GM12878 (cell line): ENCODE results near the gene NCKAP5L. TPM values are rescaled to one million over a fixed set of nuclear protein-coding genes. Genes with fewer than 3 reads are reported as not detected.

ENCODE experiments used
- ATAC-seq: fragments of 200-7000 bp; cut with Tn5 transposase; 3 replicates; pipeline ENCODE4 v1.9.1; 2020; ENCODE audit warnings: mild to moderate bottlenecking, moderate library complexity
- BruUV-seq: library from RNA; stranded (reverse); fragments of 400-500 nt; replicated peaks from 2 replicates; lab custom pipeline; 2021; lab: Mats Ljungman, UMichigan
- CTCF ChIA-PET: fragments of 300-600 bp; sonication (Branson Sonifier 250); formaldehyde crosslinking; extraction: SDS; loops from one replicate; lab custom pipeline; 2021; ENCODE audit warnings: inconsistent platforms; lab: Yijun Ruan, JAX
- POLR2A ChIA-PET: fragments of 350-600 bp; formaldehyde crosslinking; extraction: SDS; loops from one replicate; lab custom pipeline; 2021; ENCODE audit warnings: inconsistent platforms; lab: Charles Lee
- RAD21 ChIA-PET: fragments of 300-600 bp; sonication (Branson Sonifier 250); formaldehyde crosslinking; loops from one replicate; lab custom pipeline; 2023; ENCODE audit warnings: antibody characterized with exemption; ENCODE audit not compliant: unreplicated experiment; lab: Charles Lee
- SMC1A ChIA-PET: fragments of 300-600 bp; sonication (Branson Sonifier 250); formaldehyde crosslinking; loops from one replicate; lab custom pipeline; 2023; ENCODE audit not compliant: unreplicated experiment, uncharacterized antibody; lab: Charles Lee
- DNase-seq: peaks from one replicate; pipeline ENCODE4 v3.0.0-alpha.2; 2011; ENCODE audit warnings: low read depth, low spot score
- FAIRE-seq: peaks from 3 replicates; lab custom pipeline; 2011; peaks lifted over from hg19 to GRCh38; lab: Jason Lieb, UNC
- H2AFZ ChIP-seq: 2 replicates; pipeline ENCODE4 v1.6.0; 2011; ENCODE audit warnings: low read depth, low read length, control low read depth; ENCODE audit not compliant: control insufficient read depth
- H3K27ac ChIP-seq: 2 replicates; pipeline ENCODE4 v1.5.1; 2011; ENCODE audit warnings: control low read depth; ENCODE audit not compliant: control insufficient read depth, insufficient read depth
- H3K27me3 ChIP-seq, 2 experiments: replicated peaks in 1 of 2; 2 replicates each; pipeline versions ENCODE4 v1.6.0 to v1.6.1; 2011; ENCODE audit warnings: low read length in 1 of 2; ENCODE audit not compliant: control insufficient read depth in 2 of 2, insufficient read depth in 2 of 2
- H3K36me3 ChIP-seq, 2 experiments: 2 replicates each; pipeline ENCODE4 v1.5.1; 2011; ENCODE audit warnings: low read length in 1 of 2; ENCODE audit not compliant: control insufficient read depth in 2 of 2, insufficient read depth in 2 of 2
- H3K4me1 ChIP-seq: 2 replicates; pipeline ENCODE4 v1.6.1; 2011; ENCODE audit warnings: mild to moderate bottlenecking, low read length, moderate library complexity, mixed read lengths; ENCODE audit not compliant: control insufficient read depth, insufficient read depth
- H3K4me2 ChIP-seq: 2 replicates; pipeline ENCODE4 v1.6.0; 2011; ENCODE audit warnings: control low read depth; ENCODE audit not compliant: control insufficient read depth, insufficient read depth
- H3K4me3 ChIP-seq: fragments of 200-600 bp; sonication (generic); 2 replicates; pipeline ENCODE4 v1.5.1; 2016
- H3K79me2 ChIP-seq: 2 replicates; pipeline ENCODE4 v1.6.0; 2011; ENCODE audit warnings: low read length; ENCODE audit not compliant: control insufficient read depth, insufficient read depth
- H3K9ac ChIP-seq: 2 replicates; pipeline ENCODE4 v1.8.0; 2011; ENCODE audit warnings: low read length, control low read depth, mixed read lengths; ENCODE audit not compliant: control insufficient read depth, insufficient read depth
- H3K9me3 ChIP-seq: replicated peaks from 3 replicates; pipeline ENCODE4 v1.5.1; 2011; ENCODE audit warnings: mild to moderate bottlenecking, low read length; ENCODE audit not compliant: control insufficient read depth, insufficient read depth
- H4K20me1 ChIP-seq: 2 replicates; pipeline ENCODE4 v1.6.0; 2011; ENCODE audit not compliant: control insufficient read depth, insufficient read depth
- HCFC1 ChIP-seq: fragments of 150-350 bp; IDR thresholded peaks from 2 replicates; pipeline ENCODE4 v1.6.1; 2014; ENCODE audit warnings: low read length
- NFIC ChIP-seq: IDR thresholded peaks from 2 replicates; pipeline ENCODE4 v1.6.1; 2012; ENCODE audit warnings: low read depth, mild to moderate bottlenecking, inconsistent platforms, low read length, moderate library complexity
- POLR2A ChIP-seq: IDR thresholded peaks from 2 replicates; pipeline ENCODE4 v1.6.1; 2011; ENCODE audit warnings: low read depth, mild to moderate bottlenecking, low read length
- RB1 ChIP-seq: fragments of 450-650 bp; formaldehyde crosslinking; IDR thresholded peaks from 2 replicates; pipeline ENCODE4 v1.6.1; 2017; ENCODE audit warnings: mild to moderate bottlenecking, borderline replicate concordance
- RBBP5 ChIP-seq: fragments of 200-600 bp; sonication (generic); conservative IDR thresholded peaks from 2 replicates; pipeline ENCODE4 v1.6.1; 2016
- TCF7 ChIP-seq: IDR thresholded peaks from 2 replicates; pipeline ENCODE4 v1.6.1; 2014; ENCODE audit warnings: antibody characterized with exemption, borderline replicate concordance
- whole genome bisulfite sequencing: methylation state at CpG from one replicate; pipeline ENCODE4 v1.1.6; 2016; ENCODE audit warnings: low lambda C conversion rate; ENCODE audit not compliant: insufficient replicate concordance, insufficient coverage; ENCODE audit errors: missing lambda C conversion rate; 5-methylcytosine and 5-hydroxymethylcytosine counted together
- in situ Hi-C: fragments of 300-500 bp; cut with MboI; formaldehyde crosslinking; loops from 9 replicates; pipeline ENCODE4 v1.14.3; 2018; ENCODE audit warnings: mixed read lengths
- intact Hi-C: fragments of 100-400 bp; cut with micrococcal nuclease; formaldehyde crosslinking; loops from one replicate; pipeline ENCODE4 v1.14.2; 2022; ENCODE audit not compliant: unreplicated experiment
- polyA plus RNA-seq, 11 experiments: library from polyadenylated mRNA; depleted of rRNA in 4 of 11; unstranded in 6 of 11; stranded (reverse) in 5 of 11; fragments of >200 nt; fragmentation: Nextera tagmentation in 4 of 11; fragmentation: Illumina TruSeq in 1 of 11; extraction: Ambion mirVana in 4 of 11; extraction: Trizol in 1 of 11; gene quantifications; 1 replicate in 1 of 11; 2 replicates in 10 of 11; pipeline versions ENCODE4 v1.2.1 to v1.2.3, GENCODE V29; 2011 to 2016; ENCODE audit warnings: inconsistent platforms in 2 of 11, missing spikeins in 2 of 11, low read depth in 1 of 11
- total RNA-seq, 4 experiments: library from RNA; depleted of rRNA in 3 of 4; stranded (reverse); fragments of >200 nt in 3 of 4; fragmentation: Illumina TruSeq in 1 of 4; extraction: Trizol in 1 of 4; gene quantifications; 2 replicates each; pipeline versions ENCODE4 v1.2.1 to v1.2.3, GENCODE V29; 2013 to 2021
- TF ChIP-seq, protein P1 (sequence below): fragments of 450-650 bp; IDR thresholded peaks from 2 replicates; pipeline ENCODE4 v1.6.1; 2014; ENCODE audit warnings: mild to moderate bottlenecking
- TF ChIP-seq, protein P2 (sequence below): fragments of 450-650 bp; IDR thresholded peaks from 2 replicates; pipeline ENCODE4 v1.6.1; 2016; ENCODE audit warnings: mild to moderate bottlenecking
- TF ChIP-seq, protein P3 (sequence below): IDR thresholded peaks from 2 replicates; pipeline ENCODE4 v1.6.1; 2012; ENCODE audit warnings: low read depth, low read length, improper control_type of control experiment
- TF ChIP-seq, protein P4 (sequence below): fragments of 450-650 bp; conservative IDR thresholded peaks from 2 replicates; pipeline ENCODE4 v1.6.1; 2017; ENCODE audit warnings: mild to moderate bottlenecking, moderate library complexity
- TF ChIP-seq, protein P5 (sequence below): IDR thresholded peaks from 2 replicates; pipeline ENCODE4 v1.6.1; 2012; ENCODE audit warnings: low read depth, low read length, improper control_type of control experiment

NCKAP5L gene
- total and polyA plus RNA-seq, 10 of the 15 experiments (the other 5 are each of a cell fraction or from before 2014, with no cell fraction given) = 0.03 to 15.8 (median 4.4) TPM

DNA sequence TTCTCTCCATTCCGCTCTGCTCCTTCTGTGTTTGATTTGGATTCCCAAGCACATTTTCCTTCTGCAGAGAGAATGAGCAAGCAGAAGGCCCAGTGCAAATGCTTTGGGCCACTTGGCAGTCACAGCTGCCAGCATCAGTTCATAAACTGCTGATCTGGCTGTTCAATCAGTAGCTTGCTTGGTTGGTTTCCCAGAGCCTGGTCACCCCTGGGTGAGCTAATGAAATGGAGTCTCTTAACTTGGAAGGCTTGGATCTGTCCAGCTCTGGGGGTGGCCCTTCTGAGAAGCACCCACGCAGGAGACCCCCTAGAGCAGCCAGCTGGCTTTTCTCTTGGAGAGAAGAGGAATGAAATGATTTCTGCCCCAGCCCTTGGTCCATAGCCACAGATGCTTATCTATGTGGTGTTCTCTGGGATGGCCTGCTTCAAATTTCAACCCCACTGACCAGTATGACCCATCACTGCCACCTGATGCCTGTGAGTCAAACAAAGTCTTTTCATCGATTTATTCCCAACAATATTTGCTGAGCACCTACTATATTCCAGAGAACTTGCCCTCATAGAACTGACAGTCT, 45.2 kb upstream of the NCKAP5L start:
- BruUV-seq = no TSS peak
- ChIA-PET CTCF (no interaction called here), POLR2A (no interaction called here), SMC1A (no interaction called here)
- in situ Hi-C loops (no loop called here), intact Hi-C loops (no loop called here)
- DNase-seq (no peak), ATAC-seq (no peak), FAIRE-seq (no peak)
- Histone ChIP-seq H3K4me3 (no peak overlapping the region), H2AFZ (no peak overlapping the region), H3K9me3 (no peaks in the 10 kb centered on the region), H3K4me2 (no peak overlapping the region), H3K27ac (no peak overlapping the region), H3K27me3 (no peaks in the 10 kb centered on the region; a peak in 2 of 4 replicates), H4K20me1 (no peaks in the 10 kb centered on the region)
- WGBS = 6% methylated on average over 3 of the region's 3 CpGs
- no peak for TF ChIP-seq RBBP5
- TF ChIP-seq TCF7 = no peak
- TF ChIP-seq, protein P1, sequence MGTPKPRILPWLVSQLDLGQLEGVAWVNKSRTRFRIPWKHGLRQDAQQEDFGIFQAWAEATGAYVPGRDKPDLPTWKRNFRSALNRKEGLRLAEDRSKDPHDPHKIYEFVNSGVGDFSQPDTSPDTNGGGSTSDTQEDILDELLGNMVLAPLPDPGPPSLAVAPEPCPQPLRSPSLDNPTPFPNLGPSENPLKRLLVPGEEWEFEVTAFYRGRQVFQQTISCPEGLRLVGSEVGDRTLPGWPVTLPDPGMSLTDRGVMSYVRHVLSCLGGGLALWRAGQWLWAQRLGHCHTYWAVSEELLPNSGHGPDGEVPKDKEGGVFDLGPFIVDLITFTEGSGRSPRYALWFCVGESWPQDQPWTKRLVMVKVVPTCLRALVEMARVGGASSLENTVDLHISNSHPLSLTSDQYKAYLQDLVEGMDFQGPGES = no peak
- no peak for TF ChIP-seq HCFC1
- TF ChIP-seq, all 136 proteins: peak for 0
- Histone ChIP-seq H3K79me2 (no peaks in the 10 kb centered on the region), H3K36me3 (no peaks in the 10 kb centered on the region), H3K9ac (no peak overlapping the region), H3K4me1 (no peaks in the 10 kb centered on the region)
- RAD21 ChIA-PET = no interaction called here

DNA sequence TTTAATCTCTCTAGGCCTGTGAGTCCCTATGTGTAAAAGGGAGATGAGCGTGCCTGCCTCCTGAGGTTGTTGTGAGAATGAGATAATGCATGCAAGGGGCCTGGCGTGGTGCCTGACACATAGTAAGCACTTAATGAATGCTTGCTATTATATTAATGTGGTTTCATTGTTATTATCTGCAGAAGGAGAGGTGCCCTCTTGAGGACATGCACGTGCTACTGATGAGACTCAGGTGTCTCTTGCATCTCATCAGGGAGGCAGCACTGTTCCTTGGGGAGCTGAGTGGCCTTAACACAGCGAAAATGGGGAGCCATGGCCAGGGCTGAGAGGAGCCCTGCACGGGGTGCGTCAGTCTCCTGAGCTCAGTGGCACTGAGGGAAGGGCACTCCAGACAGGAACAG, 44.6 kb upstream of the NCKAP5L start:
- 0 out of 2 replicates have a peak, but pooled peaks cover under 1% of the 10 kb centered on the region for H4K20me1 ChIP-seq
- H2AFZ ChIP-seq = no peak overlapping the region
- H3K27me3 ChIP-seq = no peaks in the 10 kb centered on the region; a peak in 2 of 4 replicates
- ChIA-PET POLR2A (no interaction called here), SMC1A (no interaction called here), CTCF (no interaction called here), RAD21 (no interaction called here)
- BruUV-seq = no TSS peak
- no peak for DNase-seq
- in situ Hi-C loops = no loop called here
- intact Hi-C loops = no loop called here
- no peaks in the 10 kb centered on the region for H3K4me1 ChIP-seq
- H3K36me3 ChIP-seq = no peaks in the 10 kb centered on the region
- no peak overlapping the region for H3K27ac ChIP-seq
- H3K9me3 ChIP-seq = no peaks in the 10 kb centered on the region
- H3K79me2 ChIP-seq = no peaks in the 10 kb centered on the region
- no peak for FAIRE-seq
- 26% methylated on average over 6 of the region's 6 CpGs for WGBS
- no peak overlapping the region for H3K4me3 ChIP-seq
- no peak for ATAC-seq
- H3K9ac ChIP-seq = no peak overlapping the region
- H3K4me2 ChIP-seq = no peak overlapping the region
- TF ChIP-seq POLR2A (no peak), RB1 (no peak), NFIC (no peak)
- TF ChIP-seq, protein P2, sequence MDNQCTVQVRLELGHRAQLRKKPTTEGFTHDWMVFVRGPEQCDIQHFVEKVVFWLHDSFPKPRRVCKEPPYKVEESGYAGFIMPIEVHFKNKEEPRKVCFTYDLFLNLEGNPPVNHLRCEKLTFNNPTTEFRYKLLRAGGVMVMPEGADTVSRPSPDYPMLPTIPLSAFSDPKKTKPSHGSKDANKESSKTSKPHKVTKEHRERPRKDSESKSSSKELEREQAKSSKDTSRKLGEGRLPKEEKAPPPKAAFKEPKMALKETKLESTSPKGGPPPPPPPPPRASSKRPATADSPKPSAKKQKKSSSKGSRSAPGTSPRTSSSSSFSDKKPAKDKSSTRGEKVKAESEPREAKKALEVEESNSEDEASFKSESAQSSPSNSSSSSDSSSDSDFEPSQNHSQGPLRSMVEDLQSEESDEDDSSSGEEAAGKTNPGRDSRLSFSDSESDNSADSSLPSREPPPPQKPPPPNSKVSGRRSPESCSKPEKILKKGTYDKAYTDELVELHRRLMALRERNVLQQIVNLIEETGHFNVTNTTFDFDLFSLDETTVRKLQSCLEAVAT = no peak
- TF ChIP-seq, protein P3, sequence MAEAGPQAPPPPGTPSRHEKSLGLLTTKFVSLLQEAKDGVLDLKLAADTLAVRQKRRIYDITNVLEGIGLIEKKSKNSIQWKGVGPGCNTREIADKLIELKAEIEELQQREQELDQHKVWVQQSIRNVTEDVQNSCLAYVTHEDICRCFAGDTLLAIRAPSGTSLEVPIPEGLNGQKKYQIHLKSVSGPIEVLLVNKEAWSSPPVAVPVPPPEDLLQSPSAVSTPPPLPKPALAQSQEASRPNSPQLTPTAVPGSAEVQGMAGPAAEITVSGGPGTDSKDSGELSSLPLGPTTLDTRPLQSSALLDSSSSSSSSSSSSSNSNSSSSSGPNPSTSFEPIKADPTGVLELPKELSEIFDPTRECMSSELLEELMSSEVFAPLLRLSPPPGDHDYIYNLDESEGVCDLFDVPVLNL = no peak
- TF ChIP-seq, protein P4, sequence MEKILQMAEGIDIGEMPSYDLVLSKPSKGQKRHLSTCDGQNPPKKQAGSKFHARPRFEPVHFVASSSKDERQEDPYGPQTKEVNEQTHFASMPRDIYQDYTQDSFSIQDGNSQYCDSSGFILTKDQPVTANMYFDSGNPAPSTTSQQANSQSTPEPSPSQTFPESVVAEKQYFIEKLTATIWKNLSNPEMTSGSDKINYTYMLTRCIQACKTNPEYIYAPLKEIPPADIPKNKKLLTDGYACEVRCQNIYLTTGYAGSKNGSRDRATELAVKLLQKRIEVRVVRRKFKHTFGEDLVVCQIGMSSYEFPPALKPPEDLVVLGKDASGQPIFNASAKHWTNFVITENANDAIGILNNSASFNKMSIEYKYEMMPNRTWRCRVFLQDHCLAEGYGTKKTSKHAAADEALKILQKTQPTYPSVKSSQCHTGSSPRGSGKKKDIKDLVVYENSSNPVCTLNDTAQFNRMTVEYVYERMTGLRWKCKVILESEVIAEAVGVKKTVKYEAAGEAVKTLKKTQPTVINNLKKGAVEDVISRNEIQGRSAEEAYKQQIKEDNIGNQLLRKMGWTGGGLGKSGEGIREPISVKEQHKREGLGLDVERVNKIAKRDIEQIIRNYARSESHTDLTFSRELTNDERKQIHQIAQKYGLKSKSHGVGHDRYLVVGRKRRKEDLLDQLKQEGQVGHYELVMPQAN = no peak
- TF ChIP-seq, protein P5, sequence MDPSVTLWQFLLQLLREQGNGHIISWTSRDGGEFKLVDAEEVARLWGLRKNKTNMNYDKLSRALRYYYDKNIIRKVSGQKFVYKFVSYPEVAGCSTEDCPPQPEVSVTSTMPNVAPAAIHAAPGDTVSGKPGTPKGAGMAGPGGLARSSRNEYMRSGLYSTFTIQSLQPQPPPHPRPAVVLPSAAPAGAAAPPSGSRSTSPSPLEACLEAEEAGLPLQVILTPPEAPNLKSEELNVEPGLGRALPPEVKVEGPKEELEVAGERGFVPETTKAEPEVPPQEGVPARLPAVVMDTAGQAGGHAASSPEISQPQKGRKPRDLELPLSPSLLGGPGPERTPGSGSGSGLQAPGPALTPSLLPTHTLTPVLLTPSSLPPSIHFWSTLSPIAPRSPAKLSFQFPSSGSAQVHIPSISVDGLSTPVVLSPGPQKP = no peak
